GM12878 (cell line): ENCODE data around the gene C2orf92.

Experiments used
- CTCF ChIP-seq, 3 experiments: IDR thresholded peaks in 2 of 3; conservative IDR thresholded peaks in 1 of 3; 2 replicates each; pipeline ENCODE4 v1.5.1; 2011; ENCODE audit warnings: low read depth in 3 of 3, low read length in 3 of 3, mild to moderate bottlenecking in 3 of 3, control low read depth in 2 of 3, moderate library complexity in 2 of 3, inconsistent platforms in 1 of 3, mixed read lengths in 1 of 3; ENCODE audit not compliant: control insufficient read depth in 2 of 3, insufficient read depth in 1 of 3; ENCODE audit errors: extremely low read depth in 1 of 3
- E4F1 ChIP-seq: fragments of 450-650 bp; IDR thresholded peaks from 2 replicates; pipeline ENCODE4 v1.6.1; 2018; ENCODE audit warnings: borderline replicate concordance, mild to moderate bottlenecking; ENCODE audit not compliant: partially characterized antibody
- JUNB ChIP-seq: IDR thresholded peaks from 2 replicates; pipeline ENCODE4 v1.6.1; 2016; ENCODE audit warnings: antibody characterized with exemption, mild to moderate bottlenecking
- SMC3 ChIP-seq: IDR thresholded peaks from 2 replicates; pipeline ENCODE4 v1.6.1; 2011; ENCODE audit warnings: low read length, improper control_type of control experiment, borderline replicate concordance
- USF2 ChIP-seq: IDR thresholded peaks from 2 replicates; pipeline ENCODE4 v1.6.1; 2011; ENCODE audit warnings: low read depth, low read length, improper control_type of control experiment, borderline replicate concordance
- ZNF24 ChIP-seq: fragments of 450-650 bp; IDR thresholded peaks from 2 replicates; pipeline ENCODE4 v1.6.1; 2017; ENCODE audit warnings: antibody characterized with exemption, mild to moderate bottlenecking
- ZNF384 ChIP-seq: IDR thresholded peaks from 2 replicates; pipeline ENCODE4 v1.6.1; 2012; ENCODE audit warnings: low read depth, mild to moderate bottlenecking, low read length, improper control_type of control experiment, borderline replicate concordance

- no peak for TF ChIP-seq JUNB
- TF ChIP-seq ZNF24, result no peak
- no peak for TF ChIP-seq CTCF (IDR thresholded peaks at IDR 0.05 in 2 of 3, conservative IDR thresholded peaks at IDR 0.05 in 1 of 3; ENCODE audit: control insufficient read depth in 2 of 3, extremely low read depth in 1 of 3, insufficient read depth in 1 of 3, low read depth in 3 of 3, low read length in 3 of 3)
- TF ChIP-seq ZNF384, result no peak
- TF ChIP-seq SMC3, result no peak
- no peak for TF ChIP-seq E4F1
- no peak for TF ChIP-seq USF2
Measured at GRCh38 chr2:97711394-97711711, 41.8 kb downstream of the C2orf92 start.
